GM18508 (cell line): ENCODE data around the gene GNPAT.

Source experiments
- ATAC-seq: cut with Tn5 transposase; IDR thresholded peaks from one replicate; pipeline ENCODE4 v1.9.1; 2021; ENCODE audit warnings: moderate number of reproducible peaks; ENCODE audit not compliant: insufficient read depth, unreplicated experiment

The GNPAT gene

GRCh38 chr1:231240883-231241735 lies at the start of gene GNPAT:
GNPAT (plus strand) TSS chr1:231241212; CDS start chr1:231241379, 167 bp downstream.
- ATAC-seq = peak; percentile 78

- ATAC-seq = no peak
Observed at GRCh38 chr1:231192620-231193163, 48.3 kb upstream of the GNPAT start.

- no peak for ATAC-seq
Observed at GRCh38 chr1:231193710-231194340, 47.2 kb upstream of the GNPAT start.

- no peak for ATAC-seq
Observed at GRCh38 chr1:231194476-231194842, 46.6 kb upstream of the GNPAT start.

GRCh38 chr1:231194843-231195516 lies 46.0 kb upstream of the GNPAT start:
- no peak for ATAC-seq

GRCh38 chr1:231196307-231196706 lies 44.7 kb upstream of the GNPAT start:
- ATAC-seq = no peak

GRCh38 chr1:231196728-231197127 lies 44.3 kb upstream of the GNPAT start:
- ATAC-seq = no peak

GRCh38 chr1:231199868-231200267 lies 41.1 kb upstream of the GNPAT start:
- no peak for ATAC-seq

GRCh38 chr1:231200388-231201031 lies 40.5 kb upstream of the GNPAT start:
- ATAC-seq = no peak

GRCh38 chr1:231201375-231201978 lies 39.5 kb upstream of the GNPAT start:
- no peak for ATAC-seq

- ATAC-seq = no peak
Observed at GRCh38 chr1:231201979-231202633, 38.9 kb upstream of the GNPAT start.

GRCh38 chr1:231203259-231204057 lies 37.6 kb upstream of the GNPAT start:
- no peak for ATAC-seq

- ATAC-seq = no peak
Observed at GRCh38 chr1:231206856-231207255, 34.2 kb upstream of the GNPAT start.

GRCh38 chr1:231207437-231207836 lies 33.6 kb upstream of the GNPAT start:
- no peak for ATAC-seq

GRCh38 chr1:231208980-231209379 lies 32.0 kb upstream of the GNPAT start:
- ATAC-seq = no peak

GRCh38 chr1:231209531-231209930 lies 31.5 kb upstream of the GNPAT start:
- no peak for ATAC-seq

- no peak for ATAC-seq
Observed at GRCh38 chr1:231210126-231210525, 30.9 kb upstream of the GNPAT start.

- ATAC-seq = peak; percentile 68
Observed at GRCh38 chr1:231211005-231211857, 29.8 kb upstream of the GNPAT start.
